CD4-positive, alpha-beta T cell (primary cell): ENCODE measurements around the gene RARB. TPM values are rescaled to one million over a fixed set of nuclear protein-coding genes. Genes with fewer than 3 reads are reported as not detected.

Source experiments
- ATAC-seq: fragments of 200-7000 bp; cut with Tn5 transposase; one replicate; pipeline ENCODE4 v1.10.0; 2022; ENCODE audit warnings: mild to moderate bottlenecking; ENCODE audit not compliant: poor library complexity
- CTCF ChIA-PET: fragments of 350-600 bp; sonication (Branson Sonifier 250); formaldehyde crosslinking; loops from one replicate; lab custom pipeline; 2021; ENCODE audit warnings: antibody characterized with exemption, inconsistent platforms; lab: Charles Lee
- POLR2A ChIA-PET: fragments of 350-600 bp; sonication (Branson Sonifier 250); formaldehyde crosslinking; loops from one replicate; lab custom pipeline; 2021; ENCODE audit warnings: antibody characterized with exemption, inconsistent platforms; lab: Charles Lee
- DNase-seq, 14 experiments: peaks; one replicate each; pipeline ENCODE4 v3.0.0-alpha.2; 2013 to 2020; ENCODE audit warnings: mixed read lengths in 2 of 14
- H3K27ac ChIP-seq, 2 donors: one replicate each; pipeline versions ENCODE4 v1.5.1 to v1.7.0; 2013; ENCODE audit warnings: low read length in 2 of 2, low read depth in 1 of 2, mild to moderate bottlenecking in 1 of 2
- H3K27me3 ChIP-seq, 2 experiments: 1 replicate in 1 of 2; 2 replicates in 1 of 2; pipeline versions ENCODE4 v1.6.1 to v1.7.0; 2013; ENCODE audit warnings: low read length in 2 of 2, control low read depth in 1 of 2, mild to moderate bottlenecking in 1 of 2, moderate library complexity in 1 of 2; ENCODE audit not compliant: insufficient read depth in 2 of 2, control insufficient read depth in 1 of 2
- H3K36me3 ChIP-seq: one replicate; pipeline ENCODE4 v1.6.1; 2013; ENCODE audit warnings: low read length, control low read depth; ENCODE audit not compliant: insufficient read depth
- H3K4me1 ChIP-seq: one replicate; pipeline ENCODE4 v1.6.1; 2013; ENCODE audit warnings: low read length, control low read depth; ENCODE audit not compliant: insufficient read depth
- H3K4me3 ChIP-seq: one replicate; pipeline ENCODE4 v1.5.1; 2013; ENCODE audit warnings: mild to moderate bottlenecking, low read length, moderate library complexity
- H3K9me3 ChIP-seq, 2 experiments: 1 replicate in 1 of 2; 2 replicates in 1 of 2; pipeline versions ENCODE4 v1.6.1 to v1.7.0; 2013; ENCODE audit warnings: low read length in 2 of 2, mild to moderate bottlenecking in 2 of 2, control low read depth in 1 of 2, moderate library complexity in 1 of 2; ENCODE audit not compliant: control insufficient read depth in 1 of 2, insufficient read depth in 1 of 2
- H3K27ac Mint-ChIP-seq: one replicate; pipeline ENCODE4 v1.8.0; 2020; ENCODE audit warnings: mixed read lengths
- H3K27me3 Mint-ChIP-seq: one replicate; pipeline ENCODE4 v1.8.0; 2021; ENCODE audit warnings: mixed read lengths
- H3K36me3 Mint-ChIP-seq: one replicate; pipeline ENCODE4 v1.8.0; 2021; ENCODE audit warnings: low read depth, mixed read lengths
- H3K4me1 Mint-ChIP-seq: one replicate; pipeline ENCODE4 v1.8.0; 2021; ENCODE audit warnings: low read depth, mixed read lengths
- H3K4me3 Mint-ChIP-seq: one replicate; pipeline ENCODE4 v1.8.0; 2020; ENCODE audit warnings: mild to moderate bottlenecking, mixed read lengths
- H3K9me3 Mint-ChIP-seq: one replicate; pipeline ENCODE4 v1.8.0; 2020; ENCODE audit warnings: mixed read lengths
- intact Hi-C, 2 experiments: fragments of 100-400 bp; cut with DNase I in 1 of 2; cut with micrococcal nuclease in 1 of 2; formaldehyde crosslinking; loops; one replicate each; pipeline versions ENCODE4 v1.15.1 to v1.9.0; 2023 to 2025; cut with DNase I, micrococcal nuclease
- total RNA-seq, 174 experiments: library from RNA in 2 of 174; stranded (reverse) in 2 of 174; gene quantifications; one replicate each; pipeline ENCODE4 v1.2.3 and lab custom pipeline; 2021 to 2026
- TF ChIP-seq, protein P1 (sequence below): fragments of 200-600 bp; IDR thresholded peaks from one replicate; pipeline ENCODE4 v1.8.0; 2022; ENCODE audit warnings: antibody characterized with exemption, mild to moderate bottlenecking

The RARB gene
- total RNA-seq, 2 experiments from 2014 or later = not detected

- Mint-ChIP-seq H3K4me3 (no peak overlapping the region), H3K4me1 (no peaks in the 10 kb centered on the region), H3K27me3 (no peaks in the 10 kb centered on the region), H3K27ac (no peak overlapping the region), H3K36me3 (no peaks in the 10 kb centered on the region), H3K9me3 (no peaks in the 10 kb centered on the region)
- DNase-seq (no peak), ATAC-seq (no peak)
- H3K36me3 ChIP-seq = no peaks in the 10 kb centered on the region
- CTCF ChIA-PET = no interaction called here
- H3K4me1 ChIP-seq = no peaks in the 10 kb centered on the region
- no peak overlapping the region for H3K4me3 ChIP-seq
- H3K9me3 ChIP-seq = no peaks in the 10 kb centered on the region
- intact Hi-C loops = no loop called here
- POLR2A ChIA-PET = no interaction called here
- H3K27ac ChIP-seq = no peak overlapping the region
- TF ChIP-seq, protein P1, sequence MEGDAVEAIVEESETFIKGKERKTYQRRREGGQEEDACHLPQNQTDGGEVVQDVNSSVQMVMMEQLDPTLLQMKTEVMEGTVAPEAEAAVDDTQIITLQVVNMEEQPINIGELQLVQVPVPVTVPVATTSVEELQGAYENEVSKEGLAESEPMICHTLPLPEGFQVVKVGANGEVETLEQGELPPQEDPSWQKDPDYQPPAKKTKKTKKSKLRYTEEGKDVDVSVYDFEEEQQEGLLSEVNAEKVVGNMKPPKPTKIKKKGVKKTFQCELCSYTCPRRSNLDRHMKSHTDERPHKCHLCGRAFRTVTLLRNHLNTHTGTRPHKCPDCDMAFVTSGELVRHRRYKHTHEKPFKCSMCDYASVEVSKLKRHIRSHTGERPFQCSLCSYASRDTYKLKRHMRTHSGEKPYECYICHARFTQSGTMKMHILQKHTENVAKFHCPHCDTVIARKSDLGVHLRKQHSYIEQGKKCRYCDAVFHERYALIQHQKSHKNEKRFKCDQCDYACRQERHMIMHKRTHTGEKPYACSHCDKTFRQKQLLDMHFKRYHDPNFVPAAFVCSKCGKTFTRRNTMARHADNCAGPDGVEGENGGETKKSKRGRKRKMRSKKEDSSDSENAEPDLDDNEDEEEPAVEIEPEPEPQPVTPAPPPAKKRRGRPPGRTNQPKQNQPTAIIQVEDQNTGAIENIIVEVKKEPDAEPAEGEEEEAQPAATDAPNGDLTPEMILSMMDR = no peak
- H3K27me3 ChIP-seq = no peaks in the 10 kb centered on the region
These were observed 37.3 kb downstream of the RARB start for GRCh38 chr3:25465266-25465860.

GRCh38 chr3:25468866-25469319 is 40.8 kb downstream of the RARB start:
- no peaks in the 10 kb centered on the region for H3K27me3 ChIP-seq
- TF ChIP-seq, protein P1 = no peak

DNA sequence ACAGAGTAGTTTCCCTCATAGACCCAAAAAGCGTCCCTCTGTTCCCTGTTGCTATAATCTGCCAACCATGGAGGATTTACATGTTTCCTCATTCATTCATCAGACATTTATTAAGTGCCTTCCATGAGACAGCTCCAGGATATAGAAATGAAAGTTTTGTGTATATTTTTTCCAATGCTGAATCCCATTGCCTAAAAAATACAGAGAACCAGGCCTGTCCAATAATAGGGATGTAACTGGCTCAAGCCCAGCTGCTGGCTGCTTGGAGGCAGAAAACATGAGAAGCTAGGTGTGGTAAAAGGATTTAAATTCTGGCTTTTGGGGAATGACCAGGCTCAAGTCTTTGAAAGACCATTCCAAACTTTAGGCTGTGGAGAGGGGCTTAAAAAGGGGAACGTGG is 41.5 kb downstream of the RARB start:
- no peak for ATAC-seq
- H3K27ac Mint-ChIP-seq = no peak overlapping the region
- POLR2A ChIA-PET = no interaction called here

More at GRCh38 chr3:25468866-25469319, 40.8 kb downstream of the RARB start:
- DNase-seq = no peak
- Histone ChIP-seq H3K4me3 (no peak overlapping the region), H3K9me3 (no peaks in the 10 kb centered on the region), H3K4me1 (no peaks in the 10 kb centered on the region), H3K27ac (no peak overlapping the region), H3K36me3 (no peaks in the 10 kb centered on the region)
- H3K27me3 Mint-ChIP-seq = peaks cover 3% of the 10 kb centered on the region
- POLR2A ChIA-PET = no interaction called here
- CTCF ChIA-PET = no interaction called here
- H3K36me3 Mint-ChIP-seq = no peaks in the 10 kb centered on the region
- peaks cover 9% of the 10 kb centered on the region for H3K4me1 Mint-ChIP-seq
- intact Hi-C loops = no loop called here
- H3K27ac Mint-ChIP-seq = no peak overlapping the region
- no peak overlapping the region for H3K4me3 Mint-ChIP-seq
- ATAC-seq = no peak
- H3K9me3 Mint-ChIP-seq = no peaks in the 10 kb centered on the region

More for the DNA sequence above, 41.5 kb downstream of the RARB start:
- CTCF ChIA-PET = no interaction called here
- Mint-ChIP-seq H3K4me3 (no peak overlapping the region), H3K36me3 (no peaks in the 10 kb centered on the region), H3K4me1 (peaks cover 9% of the 10 kb centered on the region), H3K9me3 (no peaks in the 10 kb centered on the region), H3K27me3 (peaks cover 3% of the 10 kb centered on the region)
- no peak for DNase-seq
- no peaks in the 10 kb centered on the region for H3K36me3 ChIP-seq
- TF ChIP-seq, protein P1 = no peak
- no peaks in the 10 kb centered on the region for H3K4me1 ChIP-seq
- H3K9me3 ChIP-seq = no peaks in the 10 kb centered on the region
- no peaks in the 10 kb centered on the region for H3K27me3 ChIP-seq
- intact Hi-C loops = no loop called here
- no peak overlapping the region for H3K4me3 ChIP-seq
- H3K27ac ChIP-seq = no peak overlapping the region
